COLO668 (cell line): ENCODE measurements around the gene TSPAN31.
A peak's percentile ranks its signal among the peaks of the same experiment; 100 is the strongest.

Experiments used
- DNase-seq: peaks from one replicate; lab custom pipeline; 2025; ENCODE audit not compliant: unreplicated experiment; lab: John Stamatoyannopoulos, UW

Gene TSPAN31

DNA sequence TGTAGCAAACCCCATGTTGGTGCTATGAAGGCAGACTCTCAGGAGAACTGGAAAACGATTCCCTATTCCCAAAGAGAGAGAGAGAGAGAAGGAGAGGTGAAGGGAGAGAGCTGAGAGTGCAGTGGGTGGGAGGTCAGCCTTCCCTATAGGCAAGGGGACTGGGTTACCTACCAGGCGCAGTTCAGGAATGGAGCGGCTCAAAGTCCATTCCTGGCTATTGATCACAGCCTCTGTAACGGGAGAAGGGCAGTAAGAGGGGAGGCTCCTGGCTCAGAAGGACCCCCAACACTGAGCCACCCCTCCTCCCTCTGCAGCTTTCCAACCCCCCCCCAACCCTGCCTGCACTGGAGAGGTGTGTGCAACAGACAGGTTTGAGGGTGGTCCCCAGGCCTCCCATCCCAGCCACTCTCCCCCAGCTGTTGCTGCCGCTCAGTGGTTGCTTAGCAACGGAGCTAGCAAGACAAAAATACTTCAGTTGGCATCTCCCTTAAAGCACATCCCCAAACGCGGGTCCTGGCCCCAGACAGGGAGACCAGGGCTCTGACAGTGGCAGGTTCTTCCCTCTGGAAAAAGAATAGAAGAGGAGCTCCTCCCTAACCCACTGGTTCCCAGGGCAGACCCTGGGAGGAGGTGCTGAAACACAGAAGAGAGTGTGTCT is 9.5 kb upstream of the TSPAN31 start:
- peak; percentile 35 for DNase-seq

DNA sequence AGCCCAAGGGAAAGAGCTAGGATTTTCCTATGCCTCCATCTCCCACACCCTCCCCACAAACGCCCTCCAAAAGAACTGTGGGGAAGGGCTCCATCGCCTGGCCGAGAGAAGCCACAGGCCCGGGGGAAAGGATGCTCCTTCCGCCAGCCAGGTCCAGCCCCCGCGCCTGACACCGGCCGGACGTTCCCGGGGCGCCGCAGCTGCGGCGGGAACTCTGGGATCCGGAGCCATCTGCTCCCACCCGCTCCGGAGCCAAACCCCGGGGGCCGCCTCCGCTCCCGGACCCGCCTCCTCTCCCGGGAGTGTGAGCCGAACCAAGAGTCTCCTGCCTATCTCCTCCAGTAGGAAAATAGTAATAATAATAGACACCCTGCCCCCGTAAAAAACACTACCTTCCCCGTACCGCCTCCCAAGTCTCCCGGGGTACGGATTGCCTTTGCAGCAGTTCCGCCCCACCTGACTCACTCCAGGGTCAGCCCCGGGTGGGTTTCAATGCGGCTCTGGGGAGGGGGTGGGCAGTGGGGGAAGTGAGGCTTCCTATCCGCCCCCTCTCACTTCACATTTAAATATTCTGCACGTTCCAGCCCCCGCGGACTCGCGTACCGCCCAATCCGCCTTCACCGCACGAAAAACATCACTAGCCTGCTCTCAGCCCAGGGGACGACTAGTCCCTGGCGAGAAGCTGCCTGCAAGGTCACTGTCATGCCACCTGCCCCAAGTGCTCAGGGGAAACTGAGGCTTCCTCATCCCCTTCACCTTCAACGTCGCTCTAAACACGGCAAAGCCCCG is 8.7 kb upstream of the TSPAN31 start:
- peak; percentile 60 for DNase-seq

DNA sequence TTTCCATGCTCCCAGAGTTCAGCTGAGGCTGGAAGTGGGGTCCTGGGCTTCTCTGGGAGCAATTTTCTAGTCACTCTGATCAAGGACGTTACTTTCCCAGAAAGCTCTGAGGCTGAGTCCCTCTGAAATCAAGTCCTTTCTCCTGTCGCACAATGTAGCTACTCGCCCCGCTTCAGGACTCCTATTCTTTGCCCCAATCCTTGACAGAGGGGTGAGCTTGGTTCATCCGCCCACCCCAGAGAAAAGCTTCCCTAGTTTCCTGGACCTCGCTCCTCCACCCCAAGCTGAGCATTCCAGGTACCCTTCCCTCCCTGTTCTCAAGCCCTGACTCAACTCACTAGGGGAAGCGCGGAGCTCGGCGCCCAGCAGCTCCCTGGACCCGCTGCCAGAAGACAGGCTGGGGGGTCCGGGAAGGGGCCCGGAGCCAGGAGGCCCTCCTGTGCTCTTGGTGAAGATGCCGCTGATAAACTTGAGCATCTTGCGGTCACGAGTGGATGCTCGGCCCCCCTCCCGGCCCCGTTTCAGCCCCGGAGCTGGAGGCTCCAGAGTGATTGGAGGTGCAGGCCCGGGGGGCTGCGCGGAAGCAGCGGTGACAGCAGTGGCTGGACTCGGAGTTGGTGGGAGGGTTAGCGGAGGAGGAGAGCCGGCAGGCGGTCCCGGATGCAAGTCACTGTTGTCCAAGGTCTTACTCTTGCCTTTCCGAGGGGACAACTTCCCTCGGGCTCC is 7.9 kb upstream of the TSPAN31 start:
- DNase-seq, result no peak

DNA sequence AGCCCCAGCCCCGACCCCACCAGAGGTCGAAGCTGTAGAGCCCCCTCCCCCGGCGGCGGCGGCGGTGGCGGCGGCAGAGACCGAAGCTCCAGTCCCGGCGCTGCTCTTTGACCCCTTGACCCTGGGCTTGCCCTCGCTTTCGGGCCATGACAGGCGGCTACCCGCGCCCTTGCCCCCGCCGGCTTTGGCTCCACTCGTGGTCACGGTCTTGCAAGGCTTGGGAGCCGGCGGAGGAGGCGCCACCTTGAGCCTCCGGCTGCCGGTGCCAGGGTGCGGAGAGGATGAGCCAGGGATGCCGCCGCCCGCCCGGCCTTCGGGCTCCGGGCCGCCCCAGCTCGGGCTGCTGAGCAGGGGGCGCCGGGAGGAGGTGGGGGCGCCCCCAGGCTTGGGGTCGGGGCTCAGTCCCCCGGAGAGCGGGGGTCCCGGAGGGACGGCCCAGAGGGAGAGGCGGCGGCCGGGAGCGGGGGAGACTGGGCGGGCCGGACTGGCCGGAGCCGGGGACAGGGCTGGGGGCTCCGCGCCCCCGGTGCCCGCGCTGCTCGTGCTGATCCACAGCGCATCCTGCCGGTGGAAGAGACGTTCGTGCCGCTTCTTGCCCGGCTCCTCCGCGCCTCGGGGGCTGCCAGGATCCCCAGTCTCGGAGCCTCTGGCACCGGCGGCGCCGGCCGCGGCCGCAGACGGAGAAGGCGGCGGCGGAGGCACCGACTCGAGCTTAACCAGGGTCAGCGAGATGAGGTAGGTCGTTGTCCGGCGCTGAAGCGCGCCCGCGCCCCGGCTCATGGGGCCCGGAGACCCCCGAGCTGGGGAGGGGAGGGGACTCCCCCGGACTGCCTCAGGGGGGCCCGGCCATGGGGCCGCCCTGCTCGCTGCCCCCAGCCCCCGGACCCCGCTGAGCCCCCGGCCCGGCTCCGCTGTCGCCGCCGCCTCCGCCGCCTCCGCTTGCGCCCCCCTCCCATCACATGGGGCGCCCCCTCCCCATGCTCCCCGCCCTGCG is 7.1 kb upstream of the TSPAN31 start:
- DNase-seq, result peak; percentile 23

DNA sequence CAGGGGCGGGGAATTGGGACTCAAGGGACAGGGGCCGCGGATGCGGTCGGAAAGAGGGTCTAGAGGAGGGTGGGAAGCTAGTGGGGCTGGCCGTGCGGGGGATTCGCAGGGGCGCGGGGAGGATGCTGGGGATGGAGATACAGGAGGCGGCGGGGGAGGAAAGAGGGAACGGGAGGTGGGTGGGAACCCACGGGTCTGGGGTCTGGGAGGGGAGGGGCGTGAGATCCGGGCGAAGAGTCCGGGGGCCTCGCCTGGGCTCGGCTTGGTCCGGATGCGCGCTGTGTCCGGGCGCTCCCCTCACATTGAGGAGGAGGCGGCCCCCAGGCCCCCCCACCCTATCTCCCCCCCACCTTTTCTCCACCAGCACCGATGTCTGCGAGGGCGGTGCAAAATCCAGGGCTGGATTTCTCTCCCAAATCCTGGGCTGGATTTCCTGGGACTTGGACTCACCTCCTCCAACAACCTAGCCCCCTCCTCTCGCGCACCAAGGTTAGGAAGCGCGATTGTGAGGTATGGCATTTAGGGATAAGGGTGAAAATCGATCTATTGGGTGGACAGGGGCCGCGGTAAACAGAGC is 6.1 kb upstream of the TSPAN31 start, which contains the start of gene AGAP2:
Gene AGAP2, minus strand, starts transcription at position 82 of the 577 bp plus-strand sequence. CDS start 496 bp downstream, outside the sequence.
- no peak for DNase-seq

DNA sequence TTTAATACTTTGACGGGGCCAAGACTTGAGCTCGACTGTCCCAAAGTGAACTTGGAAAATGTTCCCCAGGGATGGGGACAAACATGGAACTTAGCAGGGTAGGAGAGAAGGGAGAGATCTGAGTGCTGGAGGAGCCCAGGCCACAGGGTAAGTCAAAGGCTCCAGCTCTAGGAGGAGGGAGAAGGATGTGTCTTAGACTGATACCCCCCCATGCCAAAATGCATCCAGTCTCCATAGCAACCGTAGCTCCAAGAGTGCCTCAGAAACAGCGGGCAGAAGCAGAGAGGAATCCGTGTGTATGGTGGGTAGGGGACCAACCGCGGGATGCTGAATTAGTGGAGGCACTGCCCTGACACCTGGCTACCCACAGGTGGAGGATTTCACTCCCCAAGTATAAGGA is 5.5 kb upstream of the TSPAN31 start:
- DNase-seq, result no peak

DNA sequence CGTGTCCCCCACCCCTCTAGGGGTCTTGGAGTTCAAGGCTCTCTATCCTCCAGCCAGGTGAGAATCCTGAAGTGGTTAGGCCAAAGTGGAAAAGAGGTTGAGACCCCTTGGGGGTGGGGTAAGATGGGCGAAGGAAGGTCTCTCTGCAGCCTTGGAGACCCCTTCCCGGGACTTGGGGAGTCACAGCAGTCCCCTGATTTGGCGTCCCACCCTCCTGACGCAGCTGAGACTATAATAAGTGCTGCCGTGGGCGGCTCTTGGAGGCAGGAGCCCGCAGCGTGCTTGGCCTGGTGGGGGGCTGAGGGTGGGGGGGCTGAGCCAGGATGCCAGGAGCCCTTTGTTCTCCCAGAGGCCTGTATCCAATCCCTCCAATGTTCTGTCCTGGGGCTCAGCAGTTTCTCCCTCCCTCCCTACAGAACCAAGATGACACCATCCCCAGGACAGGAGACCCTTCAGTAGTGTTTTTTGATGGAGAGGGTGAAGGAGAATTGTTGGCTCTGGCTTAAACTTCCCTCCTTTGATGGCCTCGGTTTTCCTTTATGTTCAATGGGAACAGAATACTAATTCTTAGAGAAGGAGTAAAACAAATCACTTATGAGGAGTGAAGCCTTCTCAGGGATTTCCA is 4.8 kb upstream of the TSPAN31 start:
- no peak for DNase-seq

DNA sequence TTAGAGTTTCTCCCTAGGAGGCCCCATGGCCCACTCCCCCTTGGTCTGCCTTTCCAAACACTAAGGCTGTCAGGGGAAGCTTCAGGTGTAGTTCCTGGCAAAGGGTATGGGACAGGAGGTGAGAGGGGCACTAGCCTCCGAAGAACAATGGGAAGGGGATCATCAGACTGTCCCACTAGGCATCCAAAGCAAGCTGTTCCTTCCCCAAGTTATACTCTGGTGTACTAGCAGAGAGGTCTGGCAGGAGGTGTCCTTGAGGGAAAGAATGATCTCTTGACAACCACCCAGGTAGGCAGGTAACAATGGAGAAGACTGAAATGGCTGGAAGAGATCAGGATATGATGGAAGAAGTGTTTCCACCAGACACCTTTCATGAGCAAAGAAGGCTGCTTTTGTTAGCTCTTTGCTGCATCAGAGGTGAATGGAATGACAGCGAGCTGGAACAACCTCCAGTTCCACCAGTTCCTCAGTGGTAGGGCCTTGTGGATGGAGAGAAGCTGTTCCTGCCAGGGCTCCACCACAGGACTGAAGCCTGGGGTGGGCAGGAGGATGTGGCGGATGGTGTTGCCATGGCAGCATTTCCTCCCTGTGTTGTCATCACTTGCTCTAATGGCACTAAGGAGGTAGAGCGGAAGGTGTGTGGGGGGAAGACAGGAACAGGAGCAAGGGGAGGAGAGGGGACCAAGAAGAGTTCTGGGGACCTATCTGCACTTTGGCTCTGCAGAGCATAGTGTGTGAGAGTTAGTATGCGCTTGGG is 4.0 kb upstream of the TSPAN31 start:
- DNase-seq, result peak; percentile 9

DNA sequence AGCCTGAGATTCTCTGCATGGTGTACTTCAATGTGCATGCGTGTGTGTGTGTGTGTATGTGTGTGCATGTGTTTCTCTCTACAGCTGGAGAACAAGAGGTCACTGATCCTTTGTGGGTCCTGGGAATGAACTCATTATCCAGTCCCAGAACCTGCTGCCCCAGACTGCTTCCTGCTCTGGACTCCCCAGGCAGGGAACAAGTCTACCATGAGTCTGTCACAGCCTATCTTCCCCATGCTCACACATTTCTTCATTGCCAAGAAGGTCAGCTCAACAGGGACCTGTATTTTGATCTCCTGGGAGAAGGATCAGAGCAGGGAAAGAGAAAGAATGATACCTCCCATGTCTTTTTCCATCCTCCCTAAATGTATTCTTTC is 3.4 kb upstream of the TSPAN31 start:
- no peak for DNase-seq

DNA sequence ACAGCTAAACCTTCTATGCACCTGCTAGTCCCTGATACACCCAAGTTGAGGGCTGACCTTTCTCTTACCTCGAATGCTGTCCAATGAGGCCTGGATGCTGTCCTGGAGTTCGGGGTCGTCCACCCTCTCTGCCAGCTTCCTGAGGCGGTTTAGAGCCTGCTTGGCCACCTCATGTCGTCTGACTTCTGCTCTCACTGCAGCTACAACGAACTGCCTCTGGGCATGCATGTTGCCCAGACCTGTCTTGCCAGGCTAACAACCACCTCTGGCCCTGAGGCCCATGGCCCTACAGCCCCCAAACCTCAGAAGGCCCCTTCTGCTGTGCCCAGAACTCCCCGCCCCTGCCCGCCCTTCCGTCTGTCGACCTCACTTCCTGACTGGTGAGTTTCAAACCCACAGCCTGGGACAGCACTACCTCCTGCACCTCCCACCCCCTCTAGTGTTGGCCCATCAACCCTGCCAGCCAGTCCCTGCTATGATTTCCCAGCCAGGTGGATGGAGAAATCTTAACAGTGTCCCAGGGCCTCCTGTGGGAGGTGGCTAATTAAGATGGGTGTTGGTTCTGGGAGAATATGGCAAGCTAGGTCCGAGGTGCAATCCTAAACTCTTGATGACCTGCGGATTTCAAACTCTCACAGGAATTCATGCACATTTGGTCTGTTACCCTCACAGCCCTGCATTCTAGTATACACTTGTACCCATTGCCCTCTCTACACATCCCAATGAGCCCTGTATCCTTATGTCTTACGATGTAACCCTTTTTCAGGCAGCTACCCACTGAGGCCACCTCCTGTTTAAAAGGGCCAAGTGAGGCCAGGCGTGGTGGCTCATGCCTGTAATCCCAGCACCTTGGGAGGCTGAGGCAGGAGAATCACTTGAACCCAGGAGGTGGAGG is 2.7 kb upstream of the TSPAN31 start:
- no peak for DNase-seq

DNA sequence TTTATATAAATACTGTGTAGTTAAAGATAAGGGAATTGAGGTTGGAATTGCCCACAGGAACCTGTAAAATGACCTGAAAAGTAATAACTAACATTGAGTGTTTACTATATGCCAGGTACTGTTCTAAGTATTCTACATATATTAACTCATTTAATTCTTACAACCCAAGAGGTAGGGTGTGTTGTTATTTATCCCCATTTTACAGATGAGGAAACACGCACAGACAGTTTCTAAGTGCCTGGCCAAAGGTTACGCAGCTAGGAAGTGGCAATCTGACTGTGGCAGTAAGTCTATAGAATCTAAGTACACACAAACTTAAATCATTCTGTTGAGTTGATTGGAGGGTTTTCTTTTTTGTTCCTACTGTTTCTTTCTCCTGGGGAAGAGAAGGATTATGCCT is 1.1 kb upstream of the TSPAN31 start:
- no peak for DNase-seq

DNA sequence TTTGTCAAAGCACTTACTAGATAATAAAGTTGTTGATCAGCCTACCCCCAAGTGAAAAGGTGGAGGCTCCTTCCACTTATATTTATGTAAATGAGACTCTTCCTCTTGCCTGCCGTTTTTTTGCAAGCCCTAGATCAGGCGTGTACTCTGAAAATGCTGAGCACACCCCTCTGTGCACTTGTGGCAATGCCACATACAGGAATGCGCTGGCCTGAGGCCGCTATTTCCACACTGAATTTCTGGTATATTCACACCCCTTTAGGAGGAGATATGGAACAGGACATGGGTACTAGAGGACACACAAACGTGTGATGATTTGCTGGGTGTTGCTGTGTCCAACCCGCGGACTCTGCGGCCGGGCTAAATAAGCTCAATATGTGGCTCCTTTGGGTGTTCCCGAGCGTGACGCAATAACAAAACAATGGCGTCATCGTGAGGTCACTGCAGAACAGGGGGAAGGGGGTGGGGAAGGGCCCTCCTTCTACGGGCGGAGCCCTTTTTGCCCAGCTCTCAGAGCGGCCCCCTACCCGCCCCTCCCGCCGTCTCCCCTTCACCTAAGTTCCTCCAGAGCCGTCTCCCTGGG is 554 bp upstream of the TSPAN31 start:
- DNase-seq, result peak; percentile 72

DNA sequence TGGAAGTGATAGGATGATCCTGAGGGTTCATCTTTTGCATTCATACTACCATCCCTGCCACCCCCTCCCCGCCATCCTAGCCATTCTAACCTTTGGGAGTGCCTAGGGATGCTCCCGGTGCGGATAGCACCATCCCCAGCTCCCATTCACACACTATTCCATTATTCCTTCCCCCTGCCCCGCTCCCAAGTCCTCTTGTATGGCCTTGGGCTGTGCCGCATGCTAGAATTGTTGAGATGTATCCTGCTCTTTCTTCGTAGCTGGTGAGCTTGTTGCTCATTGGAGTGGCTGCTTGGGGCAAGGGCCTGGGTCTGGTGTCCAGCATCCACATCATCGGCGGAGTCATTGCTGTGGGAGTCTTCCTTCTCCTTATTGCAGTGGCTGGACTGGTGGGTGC is 644 bp downstream of the TSPAN31 start:
- no peak for DNase-seq

DNA sequence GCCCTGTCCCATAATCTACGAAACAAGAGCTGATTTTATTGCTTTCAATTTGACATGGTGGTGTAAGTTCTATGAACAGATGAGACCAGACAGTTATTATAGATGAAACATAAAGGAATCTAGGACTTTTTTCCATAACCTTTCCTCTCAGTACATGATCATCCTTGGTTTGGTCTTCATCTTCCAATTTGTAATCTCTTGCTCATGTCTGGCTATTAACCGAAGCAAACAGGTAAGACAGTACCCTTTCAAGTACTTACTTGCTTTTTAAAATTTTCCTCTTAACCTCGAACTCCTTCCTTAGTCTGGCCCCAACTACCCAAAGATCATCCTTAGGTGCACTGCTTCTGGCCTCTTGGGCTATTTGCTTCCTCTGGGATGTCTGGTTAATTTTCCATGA is 1.2 kb downstream of the TSPAN31 start:
- no peak for DNase-seq

DNA sequence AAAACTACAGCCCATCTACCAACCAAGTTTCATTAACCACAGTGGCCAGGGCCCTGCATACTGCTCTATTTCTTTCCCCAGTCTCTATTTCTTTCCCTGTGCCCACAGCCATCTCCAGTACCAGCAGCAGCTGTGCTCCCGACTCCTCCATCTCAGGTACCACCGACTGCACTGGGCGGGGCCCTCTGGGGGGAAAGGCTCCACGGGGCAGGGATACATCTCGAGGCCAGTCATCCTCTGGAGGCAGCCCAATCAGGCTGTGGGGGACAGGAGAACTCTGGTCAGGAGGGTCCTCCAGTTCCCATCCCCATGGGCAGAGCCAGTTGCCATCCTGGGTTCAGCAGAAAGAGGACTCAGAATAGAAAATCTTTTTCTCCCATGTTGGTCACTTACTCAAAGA is 4.2 kb downstream of the TSPAN31 start:
- no peak for DNase-seq

DNA sequence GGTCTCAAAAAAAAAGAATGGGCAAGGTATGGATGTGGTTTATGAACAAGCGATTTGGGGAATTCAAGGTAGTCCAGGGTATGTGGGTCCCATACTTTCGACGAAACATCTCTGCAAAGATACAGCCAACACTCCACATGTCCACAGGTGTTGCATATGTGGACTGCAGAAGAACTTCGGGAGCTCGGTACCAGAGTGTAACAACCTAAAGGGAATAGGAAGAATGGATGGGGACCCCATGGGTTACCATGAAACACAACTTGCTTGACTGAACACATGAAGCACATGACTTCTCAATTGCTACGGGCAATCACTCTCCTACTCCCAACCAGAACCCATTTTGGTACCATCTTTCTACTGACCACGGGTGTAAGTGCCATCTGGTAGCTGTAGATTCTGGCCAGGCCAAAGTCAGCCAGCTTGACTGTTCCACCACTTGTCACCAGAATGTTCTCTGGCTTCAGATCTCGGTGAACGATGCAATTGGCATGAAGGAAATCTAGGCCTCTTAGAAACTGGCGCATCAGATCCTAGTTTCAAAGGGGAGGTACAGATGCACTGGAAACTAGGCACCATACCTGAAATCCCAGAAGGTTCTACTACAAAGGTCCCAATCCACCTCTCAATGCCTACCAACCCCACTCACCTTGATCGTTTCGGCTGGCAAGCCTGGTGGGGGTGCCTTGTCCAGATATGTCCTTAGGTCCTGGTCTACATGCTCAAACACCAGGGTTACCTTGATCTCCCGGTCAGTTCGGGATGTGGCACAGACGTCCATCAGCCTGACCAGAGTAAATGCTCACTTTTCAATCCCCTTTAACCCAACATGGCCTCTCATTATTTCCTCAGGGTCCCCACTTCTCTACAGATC is 6.0 kb downstream of the TSPAN31 start:
- no peak for DNase-seq

DNA sequence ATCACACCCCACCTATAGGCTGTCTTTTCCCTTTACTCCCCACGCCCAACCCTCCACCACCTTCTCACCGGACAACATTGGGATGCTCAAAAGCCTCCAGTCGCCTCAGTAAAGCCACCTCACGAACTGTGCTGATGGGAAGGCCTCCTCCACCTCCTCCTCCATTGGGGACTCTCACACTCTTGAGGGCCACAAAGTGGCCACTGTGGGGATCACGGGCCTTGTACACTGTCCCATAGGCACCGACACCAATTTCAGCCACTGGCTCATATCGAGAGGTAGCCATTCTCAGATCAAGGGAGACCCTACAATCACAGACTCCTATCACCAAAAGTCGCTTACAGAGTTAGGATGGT is 6.6 kb downstream of the TSPAN31 start:
- no peak for DNase-seq
